Nephron progenitor cell (in vitro differentiated cells): ENCODE results near the gene RBSN.
A peak's percentile ranks its signal among the peaks of the same experiment; 100 is the strongest.

Experiments used
- DNase-seq: peaks from one replicate; pipeline ENCODE4 v3.0.0; 2021
- H3K27ac Mint-ChIP-seq: 2 replicates; pipeline ENCODE4 v1.8.0; 2021; ENCODE audit warnings: mild to moderate bottlenecking, moderate library complexity, mixed read lengths
- H3K27me3 Mint-ChIP-seq: 2 replicates; pipeline ENCODE4 v1.8.0; 2021; ENCODE audit warnings: mild to moderate bottlenecking, low read depth, mixed read lengths; ENCODE audit not compliant: poor library complexity
- H3K36me3 Mint-ChIP-seq: 2 replicates; pipeline ENCODE4 v1.8.0; 2021; ENCODE audit warnings: low read depth, mixed read lengths
- H3K4me1 Mint-ChIP-seq: 2 replicates; pipeline ENCODE4 v1.8.0; 2021; ENCODE audit warnings: mixed read lengths
- H3K4me3 Mint-ChIP-seq: 2 replicates; pipeline ENCODE4 v1.8.0; 2021; ENCODE audit warnings: mild to moderate bottlenecking, moderate library complexity, mixed read lengths
- H3K9me3 Mint-ChIP-seq: 2 replicates; pipeline ENCODE4 v1.8.0; 2021; ENCODE audit warnings: mild to moderate bottlenecking, moderate library complexity, mixed read lengths
- CTCF ChIP-seq: fragments of 200-600 bp; sonication (generic); IDR thresholded peaks from 2 replicates; pipeline ENCODE4 v1.5.0; 2021; ENCODE audit warnings: antibody characterized with exemption

Gene RBSN

GRCh38 chr3:15096046-15096445 lies 2.9 kb downstream of the RBSN start:
- TF ChIP-seq CTCF, result no peak
- no peak for DNase-seq
- Mint-ChIP-seq H3K4me1 (peaks cover 23% of the 10 kb centered on the region), H3K4me3 (peak overlapping the region; percentile 47), H3K27ac (peak overlapping the region; percentile 54), H3K36me3 (peaks cover 18% of the 10 kb centered on the region), H3K9me3 (no peaks in the 10 kb centered on the region), H3K27me3 (peaks cover 6% of the 10 kb centered on the region)

GRCh38 chr3:15094187-15094875 lies 4.6 kb downstream of the RBSN start:
- no peak overlapping the region for H3K4me3 Mint-ChIP-seq
- no peak overlapping the region for H3K27ac Mint-ChIP-seq
- H3K27me3 Mint-ChIP-seq, result peaks cover 4% of the 10 kb centered on the region
- H3K9me3 Mint-ChIP-seq, result no peaks in the 10 kb centered on the region
- DNase-seq, result no peak
- TF ChIP-seq CTCF, result no peak
- H3K36me3 Mint-ChIP-seq, result peaks cover 29% of the 10 kb centered on the region
- peaks cover 18% of the 10 kb centered on the region for H3K4me1 Mint-ChIP-seq

- no peak overlapping the region for H3K27ac Mint-ChIP-seq
Measured at GRCh38 chr3:15092686-15093085, 6.3 kb downstream of the RBSN start.

GRCh38 chr3:15091575-15091974 lies 7.4 kb downstream of the RBSN start:
- no peak overlapping the region for H3K4me3 Mint-ChIP-seq
- no peak for TF ChIP-seq CTCF
- no peaks in the 10 kb centered on the region for H3K9me3 Mint-ChIP-seq
- H3K27ac Mint-ChIP-seq, result no peak overlapping the region
- H3K36me3 Mint-ChIP-seq, result peaks cover 34% of the 10 kb centered on the region
- no peaks in the 10 kb centered on the region for H3K4me1 Mint-ChIP-seq
- no peaks in the 10 kb centered on the region for H3K27me3 Mint-ChIP-seq
- no peak for DNase-seq

More at GRCh38 chr3:15092686-15093085, 6.3 kb downstream of the RBSN start:
- no peaks in the 10 kb centered on the region for H3K9me3 Mint-ChIP-seq
- peaks cover 29% of the 10 kb centered on the region for H3K36me3 Mint-ChIP-seq
- no peaks in the 10 kb centered on the region for H3K27me3 Mint-ChIP-seq
- H3K4me1 Mint-ChIP-seq, result peaks cover 3% of the 10 kb centered on the region
- no peak for TF ChIP-seq CTCF
- no peak for DNase-seq
- H3K4me3 Mint-ChIP-seq, result no peak overlapping the region

GRCh38 chr3:15089201-15089600 lies 9.7 kb downstream of the RBSN start:
- no peaks in the 10 kb centered on the region for H3K4me1 Mint-ChIP-seq
- no peak overlapping the region for H3K27ac Mint-ChIP-seq
- no peak for TF ChIP-seq CTCF
- no peaks in the 10 kb centered on the region for H3K9me3 Mint-ChIP-seq
- no peak for DNase-seq
- peaks cover 39% of the 10 kb centered on the region for H3K36me3 Mint-ChIP-seq
- H3K27me3 Mint-ChIP-seq, result no peaks in the 10 kb centered on the region
- no peak overlapping the region for H3K4me3 Mint-ChIP-seq

- no peak for TF ChIP-seq CTCF
- Mint-ChIP-seq H3K36me3 (peaks cover 58% of the 10 kb centered on the region), H3K4me3 (no peak overlapping the region), H3K27me3 (no peaks in the 10 kb centered on the region), H3K4me1 (no peaks in the 10 kb centered on the region), H3K27ac (no peak overlapping the region), H3K9me3 (no peaks in the 10 kb centered on the region)
- no peak for DNase-seq
Measured at GRCh38 chr3:15086699-15087098, 12.2 kb downstream of the RBSN start.
